ENCODE measurements around the gene MACC1.

DNA sequence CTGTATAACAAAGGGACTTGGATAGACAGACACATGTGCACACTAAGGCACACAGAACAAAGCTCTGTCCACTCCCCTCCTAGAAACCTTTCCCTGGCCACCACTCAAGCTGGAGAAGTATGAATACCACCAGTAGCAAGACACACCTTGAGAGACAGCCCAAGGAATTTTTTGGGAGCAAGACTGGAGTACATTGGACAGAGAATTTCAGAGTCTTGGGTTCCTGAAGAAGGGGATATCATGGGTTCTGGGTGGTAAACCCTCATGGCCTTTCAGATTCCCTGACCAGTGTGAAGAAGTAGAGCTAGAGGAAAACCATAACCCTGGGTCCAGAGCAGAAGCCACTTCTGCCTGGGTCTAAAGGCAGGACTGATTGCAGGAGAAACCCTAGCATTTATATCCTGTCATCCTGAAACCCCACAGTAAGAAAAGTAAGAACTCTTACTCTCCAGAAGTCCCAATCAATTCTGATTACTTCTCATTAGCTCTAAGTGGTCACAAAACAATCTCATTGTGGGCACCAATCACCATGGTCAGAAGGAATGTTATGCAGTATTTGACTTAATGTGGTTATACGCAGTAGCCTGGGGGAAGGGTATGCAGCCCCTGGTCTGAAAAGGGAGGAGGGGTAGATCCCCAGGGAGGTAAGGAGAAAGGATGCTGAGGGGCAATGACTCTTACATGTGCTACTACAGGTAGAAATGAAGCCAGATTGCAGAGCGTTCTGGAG is 20.4 kb upstream of the MACC1 start:
- TF ChIP-seq CTCF (IDR thresholded peaks at IDR 0.05): no peak
- TF ChIP-seq EP300 (IDR thresholded peaks at IDR 0.05): no peak

Data from tibial nerve (tissue), 4 donors.